Activated CD4-positive, alpha-beta T cell treated with anti-CD3 and anti-CD28 coated beads for 36 hours (primary cell): ENCODE data around the gene UFM1. TPM values are rescaled to one million over a fixed set of nuclear protein-coding genes. Genes with fewer than 3 reads are reported as not detected.
"Not testable (repeated sequence)": the region's sequence is repeated elsewhere in the genome, so short reads cannot be mapped to it uniquely, and the experiment has no call there.

Experiments
- ATAC-seq: fragments of 200-7000 bp; cut with Tn5 transposase; one replicate; pipeline ENCODE4 v1.10.0; 2021; ENCODE audit warnings: mild to moderate bottlenecking, moderate library complexity
- CTCF ChIA-PET: fragments of 350-600 bp; sonication (Branson Sonifier 250); formaldehyde crosslinking; loops from one replicate; lab custom pipeline; 2021; ENCODE audit warnings: antibody characterized with exemption; lab: Charles Lee
- POLR2A ChIA-PET: fragments of 350-600 bp; sonication (Branson Sonifier 250); formaldehyde crosslinking; loops from one replicate; lab custom pipeline; 2021; ENCODE audit warnings: antibody characterized with exemption, inconsistent platforms; lab: Charles Lee
- DNase-seq: peaks from one replicate; pipeline ENCODE4 v3.0.0-alpha.2; 2020
- H3K27ac Mint-ChIP-seq: one replicate; pipeline ENCODE4 v1.8.0; 2021; ENCODE audit warnings: mixed read lengths
- H3K27me3 Mint-ChIP-seq: one replicate; pipeline ENCODE4 v1.8.0; 2021; ENCODE audit warnings: mixed read lengths
- H3K36me3 Mint-ChIP-seq: one replicate; pipeline ENCODE4 v1.8.0; 2021; ENCODE audit warnings: low read depth, mixed read lengths
- H3K4me1 Mint-ChIP-seq: one replicate; pipeline ENCODE4 v1.8.0; 2021; ENCODE audit warnings: mixed read lengths
- H3K4me3 Mint-ChIP-seq: one replicate; pipeline ENCODE4 v1.8.0; 2021; ENCODE audit warnings: mild to moderate bottlenecking, moderate library complexity, mixed read lengths
- H3K9me3 Mint-ChIP-seq: one replicate; pipeline ENCODE4 v1.8.0; 2021; ENCODE audit warnings: low read depth, mixed read lengths
- intact Hi-C, 2 experiments: fragments of 100-400 bp; cut with DNase I in 1 of 2; cut with micrococcal nuclease in 1 of 2; formaldehyde crosslinking; loops; one replicate each; pipeline versions ENCODE4 v1.14.2 to v1.15.1; 2022 to 2024; cut with DNase I, micrococcal nuclease
- total RNA-seq, 2 experiments: library from RNA; stranded (reverse); gene quantifications; one replicate each; pipeline ENCODE4 v1.2.3, GENCODE V29; 2021

The UFM1 gene
- total RNA-seq, 2 experiments from 2014 or later: 36.7 to 44.8 TPM

DNA sequence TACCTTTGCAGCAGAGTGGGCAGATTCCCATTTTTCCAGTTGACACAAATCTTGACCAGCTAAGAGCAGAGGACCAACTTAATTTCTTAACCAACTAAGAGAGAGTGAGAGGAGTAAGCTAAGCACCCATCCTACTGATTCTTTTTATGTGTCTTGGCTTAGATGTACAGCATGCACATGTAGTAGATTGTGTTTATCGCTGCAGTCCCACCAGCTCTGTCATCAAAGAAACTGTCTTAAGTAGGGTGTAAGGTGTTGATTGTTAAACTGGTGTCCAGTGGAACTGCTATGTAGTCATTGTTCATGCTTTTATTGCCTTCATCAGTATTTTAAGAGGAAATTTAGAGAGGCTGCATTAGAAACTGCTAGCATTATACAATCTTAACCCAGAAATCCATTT lies 9.0 kb upstream of the UFM1 start:
- H3K4me1 Mint-ChIP-seq: no peaks in the 10 kb centered on the region
- ATAC-seq (no peak), DNase-seq (no peak)
- intact Hi-C loops: no loop called here
- H3K4me3 Mint-ChIP-seq: no peak overlapping the region
- no peaks in the 10 kb centered on the region for H3K36me3 Mint-ChIP-seq
- no peak overlapping the region for H3K27ac Mint-ChIP-seq
- H3K9me3 Mint-ChIP-seq: no peaks in the 10 kb centered on the region
- peaks cover 2% of the 10 kb centered on the region for H3K27me3 Mint-ChIP-seq
- CTCF ChIA-PET: no interaction called here
- POLR2A ChIA-PET: interaction anchor here (0.6 kb wide), 1 partner anchor 43 kb away, joined by 3 read pairs; no protein-coding TSS in a partner anchor

DNA sequence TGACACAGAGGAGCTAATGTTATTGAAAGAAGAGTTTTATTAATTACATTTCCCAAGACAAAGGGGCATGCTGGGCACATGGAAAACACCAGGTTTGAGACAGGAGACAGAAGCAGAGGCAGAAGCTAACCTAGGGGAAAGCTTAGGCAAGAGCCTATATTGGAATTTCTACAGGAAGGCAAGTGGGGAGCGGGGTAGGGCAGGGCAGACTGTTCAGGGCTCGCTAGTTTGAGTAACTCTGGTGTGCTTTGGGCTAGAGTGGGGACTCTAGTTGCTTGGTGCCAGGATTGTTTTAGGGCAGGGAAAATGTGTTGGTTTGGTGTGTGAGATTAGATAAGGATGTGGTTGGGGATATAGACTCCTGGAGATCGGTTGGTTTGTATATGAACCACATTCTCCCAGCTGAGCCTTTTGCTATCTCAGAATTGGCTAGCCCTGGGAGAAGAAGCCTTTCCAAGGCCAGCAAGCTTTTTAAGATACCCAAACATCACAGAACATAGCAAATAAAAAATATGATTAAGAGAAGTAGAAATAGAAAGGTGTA lies 8.4 kb upstream of the UFM1 start:
- H3K9me3 Mint-ChIP-seq: no peaks in the 10 kb centered on the region
- intact Hi-C loops: no loop called here
- no peaks in the 10 kb centered on the region for H3K4me1 Mint-ChIP-seq
- no peaks in the 10 kb centered on the region for H3K36me3 Mint-ChIP-seq
- H3K4me3 Mint-ChIP-seq: no peak overlapping the region
- H3K27me3 Mint-ChIP-seq: peaks cover 2% of the 10 kb centered on the region
- ATAC-seq (no peak), DNase-seq (no peak)
- CTCF ChIA-PET: no interaction called here
- no peak overlapping the region for H3K27ac Mint-ChIP-seq
- POLR2A ChIA-PET: no interaction called here

DNA sequence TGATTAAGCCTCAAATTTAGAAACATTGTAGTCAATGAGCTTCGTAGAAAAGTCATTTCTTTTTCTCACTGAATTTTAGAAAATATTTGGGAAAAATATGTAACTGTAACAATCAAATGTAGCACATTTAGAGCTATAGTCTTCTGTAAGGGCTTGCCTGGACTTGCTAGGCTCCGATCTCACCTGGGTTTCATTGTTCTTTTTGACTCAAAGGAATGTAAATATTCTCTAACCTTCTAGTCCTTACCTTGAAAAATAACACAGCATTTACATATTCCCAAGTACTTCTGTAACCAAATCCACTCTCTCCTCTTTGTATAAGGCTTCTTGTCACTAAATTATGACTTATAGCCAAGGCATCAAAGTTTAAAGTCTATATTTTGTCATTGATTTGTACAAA lies 2.9 kb upstream of the UFM1 start:
- DNase-seq: no peak
- Mint-ChIP-seq H3K9me3 (no peaks in the 10 kb centered on the region), H3K4me1 (peaks cover 23% of the 10 kb centered on the region), H3K4me3 (no peak overlapping the region), H3K27me3 (no peaks in the 10 kb centered on the region), H3K27ac (no peak overlapping the region), H3K36me3 (peaks cover 18% of the 10 kb centered on the region)
- intact Hi-C loops: loop anchor here (5.0 kb wide), 3 partner anchors 1289 to 1999 kb away; partner anchors contain the start of genes RFXAP (in 1 of the 2), SPART (in 1 of the 2) and SUPT20H (in 1 of the 2)
- CTCF ChIA-PET: no interaction called here
- POLR2A ChIA-PET: no interaction called here
- no peak for ATAC-seq

DNA sequence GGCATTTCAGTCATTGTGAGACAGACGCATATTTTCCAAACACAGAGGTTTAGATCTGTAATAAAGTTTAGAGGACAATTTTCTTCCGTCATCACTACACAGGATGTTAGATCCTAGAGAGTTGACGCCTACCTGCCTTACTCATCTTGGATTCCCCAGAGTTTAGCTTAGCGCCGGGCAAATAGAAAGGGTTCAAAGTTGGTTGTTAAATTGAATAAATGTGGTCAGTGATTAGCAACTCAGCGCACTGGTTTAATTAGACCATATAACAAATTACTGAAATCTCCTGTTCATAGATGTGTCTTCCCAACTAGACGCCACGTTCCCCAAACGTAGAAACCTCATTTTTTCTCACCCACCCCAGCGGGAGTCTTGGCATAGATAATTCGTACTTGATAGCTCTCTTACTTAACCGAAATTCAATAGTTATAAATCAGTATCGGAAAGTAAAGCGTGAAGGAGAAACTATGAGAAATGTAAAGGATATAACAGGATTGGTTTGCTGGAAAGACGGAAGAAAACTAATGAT lies 726 bp upstream of the UFM1 start:
- DNase-seq: peak; percentile 58
- ChIA-PET POLR2A (interaction anchor here (1.0 kb wide), 1 partner anchor 1348 kb away, joined by 4 read pairs; the partner anchor contains the start of gene EXOSC8), CTCF (interaction anchor here (0.8 kb wide), 1 partner anchor 13 kb away, joined by 3 read pairs; no protein-coding TSS in a partner anchor)
- Mint-ChIP-seq H3K36me3 (peaks cover 31% of the 10 kb centered on the region), H3K9me3 (no peaks in the 10 kb centered on the region), H3K27ac (peak overlapping the region; percentile 99), H3K27me3 (no peaks in the 10 kb centered on the region), H3K4me3 (peak overlapping the region; percentile 98), H3K4me1 (peaks cover 35% of the 10 kb centered on the region)
- peak; percentile 75 for ATAC-seq
- intact Hi-C loops: loop anchor here (1.0 to 5.0 kb wide), 6 partner anchors 689 to 2002 kb away; partner anchors contain the start of genes SUPT20H (in 2 of the 2), EXOSC8 (in 1 of the 2), NHLRC3 (in 1 of the 2) and PROSER1 (in 1 of the 2)

DNA sequence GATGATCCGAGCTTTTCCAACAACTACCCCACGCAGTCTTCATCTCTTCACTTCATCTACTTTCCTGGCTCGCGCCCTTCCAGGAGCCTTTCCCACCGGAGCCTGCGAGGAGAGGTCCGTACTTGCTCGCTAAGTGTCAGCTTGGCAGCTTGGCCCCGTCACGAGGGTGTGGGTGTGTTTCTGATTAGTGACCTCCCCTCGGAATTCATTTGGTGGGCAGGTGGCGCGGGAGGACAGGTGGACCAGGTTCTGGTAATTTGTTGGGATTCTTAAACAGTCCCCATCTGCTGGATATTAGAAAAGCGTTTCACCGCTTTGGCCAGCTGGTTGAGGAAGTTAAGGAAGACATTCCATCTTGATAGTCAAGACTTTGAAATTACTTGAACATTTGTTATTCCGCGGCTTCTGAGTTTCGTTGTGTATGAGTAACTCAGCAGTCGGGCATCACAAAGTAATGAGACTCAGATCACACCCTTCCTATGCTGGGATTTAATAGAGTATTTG lies 515 bp downstream of the UFM1 start:
- DNase-seq (peak; percentile 70), ATAC-seq (peak; percentile 5)
- ChIA-PET POLR2A (no interaction called here), CTCF (interaction anchor here (0.6 to 1.4 kb wide), 2 partner anchors 15 to 35 kb away, joined by 3 read pairs; no protein-coding TSS in a partner anchor)
- Mint-ChIP-seq H3K27ac (peak overlapping the region; percentile 99), H3K4me3 (peak overlapping the region; percentile 98), H3K36me3 (peaks cover 33% of the 10 kb centered on the region), H3K9me3 (no peaks in the 10 kb centered on the region), H3K27me3 (no peaks in the 10 kb centered on the region), H3K4me1 (peaks cover 37% of the 10 kb centered on the region)
- intact Hi-C loops: no loop called here

DNA sequence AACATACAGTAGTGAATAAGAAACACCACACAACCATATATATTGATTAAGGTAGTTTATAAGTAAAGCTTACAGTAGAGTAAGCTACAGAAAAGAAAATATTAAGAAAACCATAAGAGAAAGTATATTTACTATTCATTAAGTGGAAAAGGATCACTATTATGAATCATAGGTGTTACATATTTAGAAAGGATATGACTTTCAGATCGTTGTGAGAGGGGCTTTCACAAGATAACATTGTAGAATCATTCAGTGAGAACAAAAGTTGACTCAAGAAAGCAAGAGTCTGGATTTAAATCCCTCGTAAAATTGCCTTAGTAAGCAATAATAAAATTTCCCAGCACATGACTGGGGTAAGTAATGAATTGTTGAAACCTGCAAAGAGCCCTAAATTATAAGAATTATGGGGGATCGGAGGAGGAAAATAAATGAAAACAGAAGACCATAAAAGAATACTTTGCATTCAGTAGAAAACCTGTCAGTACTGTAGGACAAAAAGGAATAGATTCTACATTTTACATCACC lies 6.0 kb downstream of the UFM1 start:
- H3K36me3 Mint-ChIP-seq: peaks cover 48% of the 10 kb centered on the region
- ChIA-PET CTCF (no interaction called here), POLR2A (no interaction called here)
- H3K9me3 Mint-ChIP-seq: no peaks in the 10 kb centered on the region
- intact Hi-C loops: no loop called here
- ATAC-seq: peak; percentile 44
- no peaks in the 10 kb centered on the region for H3K27me3 Mint-ChIP-seq
- H3K4me1 Mint-ChIP-seq: peaks cover 34% of the 10 kb centered on the region
- no peak overlapping the region for H3K4me3 Mint-ChIP-seq
- peak overlapping the region; percentile 31 for H3K27ac Mint-ChIP-seq
- no peak for DNase-seq

DNA sequence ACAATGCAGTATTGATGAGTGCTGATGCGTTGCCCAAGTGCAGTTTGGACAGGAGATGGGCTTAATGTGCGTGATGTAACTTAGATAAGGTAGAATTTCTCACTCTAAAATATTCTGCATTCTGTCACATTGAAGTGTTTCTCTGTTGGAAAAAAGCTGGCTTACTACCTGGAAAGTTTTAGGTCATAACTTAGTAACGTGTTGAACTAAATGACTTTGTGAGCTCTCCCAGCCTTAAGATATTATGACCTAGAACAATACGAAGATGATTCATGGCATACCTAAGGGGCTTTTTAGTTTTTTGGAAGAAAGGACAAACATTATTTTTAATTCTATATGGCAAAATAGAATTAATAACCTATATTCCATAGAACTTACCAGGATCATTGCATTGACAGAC lies 9.0 kb downstream of the UFM1 start:
- H3K36me3 Mint-ChIP-seq: peaks cover 48% of the 10 kb centered on the region
- POLR2A ChIA-PET: no interaction called here

DNA sequence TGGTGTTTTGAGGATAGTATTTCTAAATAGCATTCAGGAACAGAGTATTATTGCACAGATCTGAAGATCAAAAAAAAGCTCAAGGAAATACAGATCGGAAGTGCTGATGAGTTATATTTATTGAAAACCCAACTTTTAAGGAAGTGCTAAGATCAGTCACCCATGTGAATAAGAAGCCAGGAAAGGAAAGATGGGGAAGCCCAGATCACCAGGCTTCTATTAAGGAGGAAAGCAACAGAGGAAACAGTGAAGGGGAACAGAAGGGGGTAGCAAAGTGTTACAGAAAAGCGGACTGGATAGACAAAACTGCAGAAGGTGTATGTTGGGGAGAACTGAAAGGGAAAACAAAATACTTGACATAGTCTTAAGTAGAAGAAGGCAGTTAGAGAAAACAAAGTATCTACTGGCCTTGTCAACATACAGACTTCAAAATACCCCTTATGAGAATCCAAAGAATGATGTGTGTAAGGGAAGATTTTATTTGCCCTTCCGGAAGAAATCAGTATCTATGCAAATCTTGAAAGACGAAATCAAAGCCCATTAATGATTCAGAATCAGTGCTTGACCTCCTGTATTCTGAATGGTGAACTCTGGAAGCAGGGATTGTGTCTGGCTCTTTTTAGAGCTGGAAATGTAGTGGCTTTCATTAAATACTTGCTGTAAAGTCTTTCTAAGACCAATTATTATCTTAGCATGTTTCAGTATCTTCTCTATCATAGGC lies 12.1 kb downstream of the UFM1 start:
- Mint-ChIP-seq H3K4me3 (no peak overlapping the region), H3K27me3 (no peaks in the 10 kb centered on the region), H3K4me1 (peaks cover 4% of the 10 kb centered on the region), H3K36me3 (peaks cover 45% of the 10 kb centered on the region), H3K9me3 (no peaks in the 10 kb centered on the region), H3K27ac (peak overlapping the region; percentile 34)
- CTCF ChIA-PET: interaction anchor here (0.5 kb wide), 1 partner anchor 12 kb away, joined by 3 read pairs; the partner anchor contains the start of gene UFM1
- no peak for ATAC-seq
- DNase-seq: no peak
- POLR2A ChIA-PET: no interaction called here
- intact Hi-C loops: no loop called here

More for the DNA sequence above, 9.0 kb downstream of the UFM1 start:
- no peaks in the 10 kb centered on the region for H3K9me3 Mint-ChIP-seq
- ATAC-seq (no peak), DNase-seq (no peak)
- no peaks in the 10 kb centered on the region for H3K27me3 Mint-ChIP-seq
- H3K4me3 Mint-ChIP-seq: no peak overlapping the region
- intact Hi-C loops: no loop called here
- CTCF ChIA-PET: interaction anchor here (1.7 kb wide), 1 partner anchor 10 kb away, joined by 4 read pairs; no protein-coding TSS in a partner anchor
- peaks cover 12% of the 10 kb centered on the region for H3K4me1 Mint-ChIP-seq
- no peak overlapping the region for H3K27ac Mint-ChIP-seq

DNA sequence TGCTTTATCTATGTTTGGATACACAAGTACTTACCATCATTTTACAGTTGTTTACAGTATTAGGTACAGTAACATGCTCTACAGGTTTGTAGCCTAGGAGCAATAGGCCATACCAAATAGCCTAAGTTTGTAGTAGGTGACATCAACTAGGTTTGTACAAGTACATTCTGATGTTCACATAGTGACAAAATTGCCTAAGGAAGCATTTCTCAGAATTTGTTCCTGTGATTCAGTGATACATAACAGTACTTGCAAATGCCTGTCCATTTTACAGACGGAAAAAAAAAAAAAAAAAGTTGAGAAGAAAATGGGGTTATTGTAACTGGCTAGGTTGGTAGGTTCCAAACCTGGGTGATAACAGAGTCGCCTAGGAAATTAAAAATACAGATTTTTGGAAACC lies 13.6 kb downstream of the UFM1 start:
- H3K36me3 Mint-ChIP-seq: peaks cover 42% of the 10 kb centered on the region
- ChIA-PET POLR2A (no interaction called here), CTCF (no interaction called here)
- H3K4me3 Mint-ChIP-seq: no peak overlapping the region
- no peaks in the 10 kb centered on the region for H3K9me3 Mint-ChIP-seq
- H3K4me1 Mint-ChIP-seq: peaks cover 7% of the 10 kb centered on the region
- intact Hi-C loops: no loop called here
- DNase-seq (no peak), ATAC-seq (no peak)
- no peaks in the 10 kb centered on the region for H3K27me3 Mint-ChIP-seq
- no peak overlapping the region for H3K27ac Mint-ChIP-seq

DNA sequence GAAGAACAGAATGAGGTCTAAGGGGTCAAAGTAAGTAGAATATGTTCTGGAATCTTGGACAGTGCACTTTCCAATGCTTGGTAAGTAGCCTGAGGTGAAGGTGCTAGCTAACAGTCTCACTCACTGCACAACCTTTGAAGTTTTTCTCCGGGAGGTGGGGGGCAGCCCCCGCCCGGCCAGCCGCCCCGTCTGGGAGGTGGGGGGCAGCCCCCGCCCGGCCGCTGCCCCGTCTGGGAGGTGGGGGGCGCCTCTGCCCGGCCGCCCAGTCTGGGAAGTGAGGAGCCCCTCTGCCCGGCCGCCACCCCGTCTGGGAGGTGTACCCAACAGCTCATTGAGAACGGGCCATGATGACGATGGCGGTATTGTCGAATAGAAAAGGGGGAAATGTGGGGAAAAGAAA lies 14.1 kb downstream of the UFM1 start:
- H3K9me3 Mint-ChIP-seq, ATAC-seq, H3K4me1 Mint-ChIP-seq, H3K27me3 Mint-ChIP-seq, POLR2A ChIA-PET, CTCF ChIA-PET, H3K4me3 Mint-ChIP-seq, intact Hi-C loops, H3K27ac Mint-ChIP-seq, DNase-seq: not testable (repeated sequence)
- H3K36me3 Mint-ChIP-seq: peaks cover 38% of the 10 kb centered on the region

DNA sequence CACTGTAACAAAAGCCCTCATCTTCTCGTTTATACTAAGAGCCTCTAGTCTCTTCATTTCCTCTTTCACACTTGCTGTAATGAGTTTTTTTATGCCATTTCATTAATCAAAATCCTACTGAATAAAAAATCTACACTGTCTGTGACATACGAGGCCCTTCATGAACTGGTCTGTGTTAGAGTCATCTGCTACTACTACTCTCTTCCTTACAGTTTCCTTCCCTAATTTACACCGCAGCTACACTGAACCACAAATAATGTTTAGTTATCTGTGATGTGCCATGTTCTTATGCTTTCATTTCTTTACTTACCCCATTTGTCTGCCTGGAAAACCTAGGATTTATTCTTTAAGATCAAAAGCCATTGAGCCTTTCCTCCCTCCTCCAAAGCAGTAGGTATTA lies 16.0 kb downstream of the UFM1 start:
- intact Hi-C loops: no loop called here
- CTCF ChIA-PET: interaction anchor here (1.1 kb wide), 1 partner anchor 15 kb away, joined by 3 read pairs; no protein-coding TSS in a partner anchor
- Mint-ChIP-seq H3K4me3 (no peak overlapping the region), H3K36me3 (peaks cover 30% of the 10 kb centered on the region), H3K27me3 (no peaks in the 10 kb centered on the region), H3K9me3 (no peaks in the 10 kb centered on the region), H3K27ac (no peak overlapping the region), H3K4me1 (peaks cover 3% of the 10 kb centered on the region)
- ATAC-seq (no peak), DNase-seq (no peak)
- POLR2A ChIA-PET: no interaction called here
